Ovary (tissue), 9 donors: Measurements from ENCODE around the gene CA5B. TPM values are rescaled to one million over a fixed set of nuclear protein-coding genes. Genes with fewer than 3 reads are reported as not detected.
A peak's percentile ranks its signal among the peaks of the same experiment; 100 is the strongest.

Experiments used
- DNase-seq, 5 donors: peaks; one replicate each; pipeline ENCODE4 v3.0.0-alpha.2; 2019 to 2020
- H3K27ac ChIP-seq, 2 donors: fragments of 200-600 bp; one replicate each; pipeline versions ENCODE4 v1.5.1 to v1.8.0; 2019 to 2022
- H3K27me3 ChIP-seq: fragments of 200-600 bp; one replicate; pipeline ENCODE4 v1.8.0; 2022
- H3K36me3 ChIP-seq: fragments of 200-600 bp; sonication (generic); one replicate; pipeline ENCODE4 v1.5.1; 2019
- H3K4me1 ChIP-seq: one replicate; pipeline ENCODE4 v1.8.1; 2013; ENCODE audit warnings: mild to moderate bottlenecking, moderate library complexity; ENCODE audit not compliant: insufficient read depth
- H3K4me3 ChIP-seq: fragments of 200-600 bp; sonication (generic); one replicate; pipeline ENCODE4 v1.5.1; 2017
- H3K9me3 ChIP-seq, 2 donors: fragments of 200-600 bp in 1 of 2; sonication (generic) in 1 of 2; one replicate each; pipeline versions ENCODE4 v1.5.1 to v1.8.1; 2013 to 2019; ENCODE audit warnings: mild to moderate bottlenecking in 1 of 2, moderate library complexity in 1 of 2
- EP300 ChIP-seq: sonication (generic); formaldehyde crosslinking; IDR thresholded peaks from one replicate; pipeline ENCODE4 v1.6.1; 2017; ENCODE audit warnings: antibody characterized with exemption
- POLR2A ChIP-seq: fragments of 450-650 bp; IDR thresholded peaks from one replicate; pipeline ENCODE4 v1.6.1; 2017; ENCODE audit warnings: antibody characterized with exemption, mild to moderate bottlenecking, moderate library complexity
- WGBS, 3 donors: extraction: QIAGEN DNeasy Blood & Tissue Kit in 1 of 3; methylation state at CpG; one replicate each; pipeline versions ENCODE4 v1.1.5 to v1.1.7; 2013 to 2017; 5-methylcytosine and 5-hydroxymethylcytosine counted together
- intact Hi-C, 4 donors: fragments of 100-400 bp; cut with DNase I; formaldehyde crosslinking; loops; one replicate each; pipeline versions ENCODE4 v1.11.0 to v1.15.1; 2022 to 2023
- polyA plus RNA-seq, 2 donors: library from polyadenylated mRNA; stranded (reverse); fragments of 200-250 nt in 1 of 2; fragments of 350-450 nt in 1 of 2; fragmentation: Illumina TruSeq in 1 of 2; extraction: RNeasy Lipid Tissue Mini Kit (QIAGEN cat#74804) in 1 of 2; gene quantifications; one replicate each; pipeline ENCODE4 v1.2.3, GENCODE V29; 2013 to 2014
- total RNA-seq, 7 donors: library from RNA; depleted of rRNA in 2 of 7; stranded (reverse); fragments of >200 nt in 2 of 7; fragmentation: NEBNext Ultra II Directional in 3 of 7; extraction: Animal tissue kit (Norgen Biotek cat#: 25700) in 3 of 7; gene quantifications; one replicate each; pipeline versions ENCODE4 v1.1.0 to v1.2.4, GENCODE V29; 2016 to 2023
- TF ChIP-seq, protein P1 (sequence below), 3 donors: fragments of 450-650 bp in 2 of 3; fragments of 200-600 bp in 1 of 3; IDR thresholded peaks; one replicate each; pipeline versions ENCODE4 v1.5.1 to v1.8.0; 2016 to 2022; ENCODE audit warnings: antibody characterized with exemption in 3 of 3, mild to moderate bottlenecking in 1 of 3
- donor health status: DM: no; HTN: no; CAD: no; lungs with moderate emphysema.
- donor health status: DM: no; HTN: no; CAD: no.
- donor health status: Bipolar disorder and iron deficiency.
- donor health status: DM: yes; HTN: yes; CAD: no.
- donor health status: DM: no; HTN: no; CAD: no.
- donor health status: DM: yes; HTN: yes; CAD: no.

Gene CA5B
- total and polyA plus RNA-seq, 9 donors, result 6.5 to 39.5 (median 24.1) TPM

DNA sequence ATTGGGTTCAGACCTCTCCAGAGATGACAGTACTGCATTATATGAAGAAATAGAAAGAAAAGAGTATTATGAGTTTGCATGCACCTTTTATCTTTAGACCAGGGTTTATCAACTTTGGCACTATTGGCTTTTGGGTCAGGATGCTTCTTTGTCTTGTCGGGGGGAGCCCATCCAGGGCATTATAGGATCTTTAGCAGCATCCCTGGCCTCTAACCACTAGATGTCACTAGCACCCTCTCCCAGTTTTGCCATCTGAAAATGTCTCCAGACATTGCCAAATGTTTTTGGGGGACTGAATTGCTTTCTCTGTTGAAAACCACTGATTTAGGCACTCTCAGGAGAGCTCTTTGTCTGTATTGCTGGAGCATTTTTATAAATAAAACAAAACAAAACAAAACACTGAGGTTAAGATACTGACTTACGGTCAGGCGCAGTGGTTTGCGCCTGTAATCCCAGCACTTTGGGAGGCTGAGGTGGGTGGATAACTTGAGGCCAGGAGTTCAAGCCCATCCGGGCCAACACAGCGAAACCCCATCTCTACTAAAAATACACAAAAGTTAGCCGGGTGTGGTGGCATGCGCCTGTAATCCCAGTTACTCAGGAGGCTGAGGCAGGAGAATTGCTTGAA, 23.6 kb downstream of the CA5B start:
- Histone ChIP-seq H3K9me3 (no peaks in the 10 kb centered on the region), H3K4me3 (no peak overlapping the region), H3K4me1 (no peaks in the 10 kb centered on the region), H3K36me3 (no peaks in the 10 kb centered on the region), H3K27me3 (no peaks in the 10 kb centered on the region), H3K27ac (no peak overlapping the region)
- intact Hi-C loops, result no loop called here
- DNase-seq, result no peak
- WGBS, 3 donors, result 78 to 82% (median 79%) methylated on average over 8 of the region's 8 CpGs
- TF ChIP-seq POLR2A, result no peak
- TF ChIP-seq EP300, result no peak
- TF ChIP-seq, protein P1, sequence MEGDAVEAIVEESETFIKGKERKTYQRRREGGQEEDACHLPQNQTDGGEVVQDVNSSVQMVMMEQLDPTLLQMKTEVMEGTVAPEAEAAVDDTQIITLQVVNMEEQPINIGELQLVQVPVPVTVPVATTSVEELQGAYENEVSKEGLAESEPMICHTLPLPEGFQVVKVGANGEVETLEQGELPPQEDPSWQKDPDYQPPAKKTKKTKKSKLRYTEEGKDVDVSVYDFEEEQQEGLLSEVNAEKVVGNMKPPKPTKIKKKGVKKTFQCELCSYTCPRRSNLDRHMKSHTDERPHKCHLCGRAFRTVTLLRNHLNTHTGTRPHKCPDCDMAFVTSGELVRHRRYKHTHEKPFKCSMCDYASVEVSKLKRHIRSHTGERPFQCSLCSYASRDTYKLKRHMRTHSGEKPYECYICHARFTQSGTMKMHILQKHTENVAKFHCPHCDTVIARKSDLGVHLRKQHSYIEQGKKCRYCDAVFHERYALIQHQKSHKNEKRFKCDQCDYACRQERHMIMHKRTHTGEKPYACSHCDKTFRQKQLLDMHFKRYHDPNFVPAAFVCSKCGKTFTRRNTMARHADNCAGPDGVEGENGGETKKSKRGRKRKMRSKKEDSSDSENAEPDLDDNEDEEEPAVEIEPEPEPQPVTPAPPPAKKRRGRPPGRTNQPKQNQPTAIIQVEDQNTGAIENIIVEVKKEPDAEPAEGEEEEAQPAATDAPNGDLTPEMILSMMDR (IDR thresholded peaks at IDR 0.05), result peak in 1 of 3 donors; percentile 17

GRCh38 chrX:15769300-15769954, 31.4 kb downstream of the CA5B start:
- Histone ChIP-seq H3K9me3 (no peaks in the 10 kb centered on the region), H3K4me1 (no peaks in the 10 kb centered on the region), H3K27me3 (no peaks in the 10 kb centered on the region), H3K36me3 (no peaks in the 10 kb centered on the region), H3K4me3 (no peak overlapping the region), H3K27ac (no peak overlapping the region)
- intact Hi-C loops, result no loop called here
- TF ChIP-seq EP300 (no peak), POLR2A (no peak)
- TF ChIP-seq, protein P1 (IDR thresholded peaks at IDR 0.05), result no peak
- DNase-seq, result no peak
- WGBS, 3 donors, result 81 to 86% (median 82%) methylated on average over 4 of the region's 4 CpGs

- Histone ChIP-seq H3K27me3 (no peaks in the 10 kb centered on the region), H3K36me3 (no peaks in the 10 kb centered on the region)
- WGBS, 3 donors, result 82 to 87% (median 83%) methylated on average over 13 of the region's 13 CpGs
Measured at GRCh38 chrX:15781961-15782699, 44.1 kb downstream of the CA5B start.

GRCh38 chrX:15785176-15785750, 47.2 kb downstream of the CA5B start:
- TF ChIP-seq, protein P1 (IDR thresholded peaks at IDR 0.05), result no peak
- TF ChIP-seq POLR2A (no peak), EP300 (no peak)
- Histone ChIP-seq H3K27me3 (no peaks in the 10 kb centered on the region), H3K4me1 (no peaks in the 10 kb centered on the region), H3K4me3 (no peak overlapping the region), H3K9me3 (no peaks in the 10 kb centered on the region), H3K36me3 (no peaks in the 10 kb centered on the region), H3K27ac (no peak overlapping the region)
- DNase-seq, result no peak
- 94 to 97% (median 96%) methylated on average over 3 of the region's 3 CpGs for WGBS, 3 donors
- intact Hi-C loops, result no loop called here

More at GRCh38 chrX:15781961-15782699, 44.1 kb downstream of the CA5B start:
- DNase-seq, result no peak
- TF ChIP-seq, protein P1 (IDR thresholded peaks at IDR 0.05), result no peak
- TF ChIP-seq EP300 (no peak), POLR2A (no peak)
- no peak overlapping the region for H3K4me3 ChIP-seq
- H3K27ac ChIP-seq, result no peak overlapping the region
- H3K9me3 ChIP-seq, result no peaks in the 10 kb centered on the region
- no peaks in the 10 kb centered on the region for H3K4me1 ChIP-seq
- intact Hi-C loops, result no loop called here
